Coronary artery (tissue), 2 donors: ENCODE measurements around the gene AFF3.

Source experiments
- DNase-seq: peaks from one replicate; pipeline ENCODE4 v3.0.0-alpha.2; 2017; ENCODE audit warnings: low spot score
- H3K27ac ChIP-seq, 2 donors: fragments of 200-600 bp; sonication (generic); one replicate each; pipeline ENCODE4 v1.5.1; 2016 to 2019
- H3K4me3 ChIP-seq: fragments of 200-600 bp; sonication (generic); 2 replicates; pipeline ENCODE4 v1.5.1; 2016; ENCODE audit warnings: mild to moderate bottlenecking, moderate library complexity
- CTCF ChIP-seq: fragments of 200-600 bp; sonication (generic); IDR thresholded peaks from one replicate; pipeline ENCODE4 v1.5.1; 2019; ENCODE audit warnings: antibody characterized with exemption

The AFF3 gene

DNA sequence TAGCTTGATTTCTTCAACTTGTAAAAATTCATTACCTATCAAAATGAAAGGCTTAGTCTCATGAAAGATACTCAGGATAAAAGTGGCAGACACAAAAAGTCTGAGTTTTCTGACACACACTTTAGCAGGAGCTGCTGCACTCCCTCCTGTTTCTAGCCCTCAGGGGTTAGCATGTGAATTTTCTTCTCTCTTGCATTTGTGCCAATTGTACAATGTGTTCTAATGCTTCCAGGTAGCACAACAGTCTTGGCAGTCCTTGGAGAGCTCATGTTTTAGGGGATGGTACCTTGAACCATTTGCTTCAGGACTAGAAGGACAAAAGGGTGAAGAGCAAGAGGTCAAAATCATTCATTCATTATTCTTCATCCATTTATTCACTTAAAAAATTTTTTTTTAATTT lies 316.8 kb downstream of the AFF3 start:
- Histone ChIP-seq H3K27ac (no peak overlapping the region), H3K4me3 (no peak overlapping the region)
- no peak for TF ChIP-seq CTCF
- DNase-seq: no peak

- DNase-seq: no peak
- Histone ChIP-seq H3K27ac (no peak overlapping the region), H3K4me3 (no peak overlapping the region)
- no peak for TF ChIP-seq CTCF
Measured at GRCh38 chr2:99824758-99825157, 317.6 kb downstream of the AFF3 start.

GRCh38 chr2:99822474-99823207 lies 319.7 kb downstream of the AFF3 start:
- Histone ChIP-seq H3K27ac (no peak overlapping the region), H3K4me3 (no peak overlapping the region)
- no peak for TF ChIP-seq CTCF
- no peak for DNase-seq

DNA sequence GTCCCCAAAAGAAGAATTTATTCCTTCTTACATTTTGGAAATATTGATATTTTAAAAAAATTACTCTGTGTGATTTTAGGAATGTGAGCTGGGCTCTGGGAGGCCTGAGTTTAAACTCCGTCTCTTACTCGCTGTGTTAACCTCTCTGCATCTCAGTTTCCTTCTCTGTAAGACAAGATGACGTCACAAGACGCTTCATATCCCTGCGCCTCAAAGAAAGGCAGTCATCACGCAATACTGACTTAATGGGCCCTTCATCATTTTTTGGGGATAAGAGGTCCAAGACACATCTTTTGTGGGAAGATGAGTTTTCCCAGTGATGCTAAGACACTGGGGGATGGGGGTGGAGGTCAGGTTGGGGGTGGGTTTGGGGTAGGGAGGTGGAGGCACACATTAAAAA lies 320.4 kb downstream of the AFF3 start:
- no peak for DNase-seq
- Histone ChIP-seq H3K4me3 (no peak overlapping the region), H3K27ac (no peak overlapping the region)
- TF ChIP-seq CTCF: no peak

DNA sequence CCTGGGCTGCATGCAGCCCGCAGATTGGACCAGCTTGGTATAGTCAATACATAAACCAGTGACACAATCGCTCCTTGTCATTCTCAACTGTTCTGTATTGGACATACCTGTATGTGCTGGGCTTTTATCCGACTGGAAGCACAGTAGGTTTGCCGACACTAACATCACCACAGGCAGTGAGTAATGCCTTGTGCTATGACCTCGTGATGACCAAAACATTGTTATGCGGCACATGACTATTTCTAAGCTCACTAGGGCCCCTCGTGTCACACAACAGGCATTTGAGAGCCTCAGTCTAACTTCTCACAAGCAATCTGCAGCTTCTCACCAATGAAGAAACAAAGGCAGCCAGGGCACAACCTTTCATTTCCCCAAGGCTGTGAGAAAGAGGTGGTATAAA lies 320.8 kb downstream of the AFF3 start:
- H3K4me3 ChIP-seq: no peak overlapping the region
- no peak for DNase-seq
- H3K27ac ChIP-seq: no peak overlapping the region
- no peak for TF ChIP-seq CTCF

DNA sequence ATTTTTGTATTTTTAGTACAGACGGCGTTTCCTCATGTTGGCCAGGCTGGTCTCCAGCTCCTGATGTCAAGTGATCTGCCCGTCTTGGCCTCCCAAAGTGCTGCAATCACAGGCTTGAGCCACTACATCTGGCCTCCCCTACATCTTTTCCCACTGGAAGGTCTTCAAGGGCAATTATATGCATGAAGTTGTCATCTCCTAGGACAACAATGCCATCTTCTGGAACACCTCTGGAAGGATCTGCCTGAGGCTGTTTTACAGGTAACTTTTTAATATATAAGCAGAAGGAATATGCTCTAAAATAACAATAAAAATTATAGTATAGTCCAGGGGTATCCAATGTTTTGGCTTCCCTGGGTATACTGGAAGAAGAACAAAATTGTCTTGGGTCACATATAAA lies 321.4 kb downstream of the AFF3 start:
- TF ChIP-seq CTCF: no peak
- Histone ChIP-seq H3K27ac (no peak overlapping the region), H3K4me3 (no peak overlapping the region)
- DNase-seq: no peak

DNA sequence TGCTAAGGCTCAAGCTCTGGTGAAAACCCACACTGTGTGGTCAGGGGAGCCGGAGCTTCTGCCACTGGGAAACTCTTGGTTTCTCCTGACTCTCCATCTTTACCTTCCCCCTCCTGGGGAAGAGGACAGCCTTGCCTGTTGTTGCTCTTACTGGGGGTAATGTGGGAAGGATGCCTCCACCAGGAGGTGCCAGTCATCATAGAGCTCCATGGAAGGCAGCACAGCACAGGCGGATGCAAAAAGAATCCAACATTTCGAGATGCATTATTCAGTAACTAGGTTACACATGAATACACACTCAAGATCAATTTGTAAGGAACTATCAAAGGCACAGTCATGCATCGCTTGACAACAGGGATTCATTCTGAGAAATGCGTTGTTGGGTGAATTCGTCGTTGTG lies 322.6 kb downstream of the AFF3 start:
- H3K4me3 ChIP-seq: no peak overlapping the region
- TF ChIP-seq CTCF: no peak
- no peak overlapping the region for H3K27ac ChIP-seq
- no peak for DNase-seq
